Pancreas (tissue), 10 donors: ENCODE measurements around the gene HTR1D. TPM values are rescaled to one million over a fixed set of nuclear protein-coding genes. Genes with fewer than 3 reads are reported as not detected.
A peak's percentile ranks its signal among the peaks of the same experiment; 100 is the strongest.

Experiments used
- ATAC-seq, 4 donors: fragments of 200-7000 bp; cut with Tn5 transposase; one replicate each; pipeline versions ENCODE4 v1.8.0 to v1.9.1; 2020; ENCODE audit warnings: mild to moderate bottlenecking in 4 of 4, moderate library complexity in 4 of 4
- DNase-seq, 6 donors: peaks; one replicate each; pipeline ENCODE4 v3.0.0-alpha.2; 2020
- FAIRE-seq: peaks from 2 replicates; lab custom pipeline; 2012; peaks lifted over from hg19 to GRCh38; lab: Jason Lieb, UNC
- H3K27ac ChIP-seq, 4 donors: fragments of 200-600 bp; sonication (generic); 1 replicate in 3 of 4; 2 replicates in 1 of 4; pipeline versions ENCODE4 v1.5.0 to v1.8.0; 2020
- H3K27me3 ChIP-seq, 4 donors: fragments of 200-600 bp; one replicate each; pipeline ENCODE4 v1.8.0; 2021
- H3K36me3 ChIP-seq, 3 donors: fragments of 200-600 bp; sonication (generic) in 1 of 3; one replicate each; pipeline versions ENCODE4 v1.5.0 to v1.8.0; 2020 to 2021
- H3K4me1 ChIP-seq, 3 donors: fragments of 200-600 bp; one replicate each; pipeline ENCODE4 v1.8.0; 2021
- H3K4me3 ChIP-seq, 4 donors: fragments of 200-600 bp; sonication (generic) in 2 of 4; one replicate each; pipeline versions ENCODE4 v1.5.0 to v1.8.0; 2020 to 2021
- H3K9me3 ChIP-seq, 4 donors: fragments of 200-600 bp; one replicate each; pipeline ENCODE4 v1.8.0; 2021
- WGBS, 2 donors: extraction: QIAGEN DNeasy Blood & Tissue Kit; methylation state at CpG; one replicate each; pipeline ENCODE4 v1.1.7; 2013; 5-methylcytosine and 5-hydroxymethylcytosine counted together
- intact Hi-C, 3 donors: fragments of 100-400 bp; cut with DNase I; formaldehyde crosslinking; loops; one replicate each; pipeline versions ENCODE4 v1.11.1 to v1.14.2; 2022
- polyA plus RNA-seq, 2 donors: library from polyadenylated mRNA; stranded (reverse); fragments of 200-250 nt; gene quantifications; one replicate each; pipeline ENCODE4 v1.2.3, GENCODE V29; 2013
- total RNA-seq, 6 donors: library from RNA; stranded (reverse); fragmentation: NEBNext Ultra II Directional in 4 of 6; extraction: Animal tissue kit (Norgen Biotek cat#: 25700) in 4 of 6; gene quantifications; one replicate each; pipeline versions ENCODE4 v1.2.1 to v1.2.4, GENCODE V29; 2021 to 2023
- TF ChIP-seq, protein P1 (sequence below), 4 donors: fragments of 200-600 bp; sonication (generic) in 3 of 4; IDR thresholded peaks; one replicate each; pipeline versions ENCODE4 v1.5.0 to v1.8.0; 2021; ENCODE audit warnings: antibody characterized with exemption in 4 of 4
- donor health status: healthy with polysubstance abuse.
- donor health status: DM: no; HTN: no; CAD: no; lungs with moderate emphysema.
- donor health status: DM: no; HTN: no; CAD: no.
- donor health status: control.
- donor health status: control.
- donor health status: Bipolar disorder and iron deficiency.
- donor health status: DM: yes; HTN: yes; CAD: no.
- donor health status: DM: no; HTN: no; CAD: no.
- donor health status: DM: no; HTN: no; CAD: no.
- donor health status: DM: yes; HTN: yes; CAD: no.

HTR1D gene
- total and polyA plus RNA-seq, 8 donors: 0.06 to 0.23 (median 0.17) TPM; not detected in 2

GRCh38 chr1:23178414-23178813, 38.9 kb downstream of the HTR1D start:
- Histone ChIP-seq H3K27ac (peak overlapping the region in 1 of 4 donors; percentile 42), H3K27me3 (peaks cover 0 to 7% (median 0%) of the 10 kb centered on the region in 4 donors), H3K4me1 (no peaks in the 10 kb centered on the region), H3K36me3 (no peaks in the 10 kb centered on the region), H3K4me3 (peak overlapping the region in 1 of 4 donors; percentile 36), H3K9me3 (no peaks in the 10 kb centered on the region)
- intact Hi-C loops: no loop called here
- DNase-seq (no peak), ATAC-seq (no peak), FAIRE-seq (no peak)
- TF ChIP-seq, protein P1, sequence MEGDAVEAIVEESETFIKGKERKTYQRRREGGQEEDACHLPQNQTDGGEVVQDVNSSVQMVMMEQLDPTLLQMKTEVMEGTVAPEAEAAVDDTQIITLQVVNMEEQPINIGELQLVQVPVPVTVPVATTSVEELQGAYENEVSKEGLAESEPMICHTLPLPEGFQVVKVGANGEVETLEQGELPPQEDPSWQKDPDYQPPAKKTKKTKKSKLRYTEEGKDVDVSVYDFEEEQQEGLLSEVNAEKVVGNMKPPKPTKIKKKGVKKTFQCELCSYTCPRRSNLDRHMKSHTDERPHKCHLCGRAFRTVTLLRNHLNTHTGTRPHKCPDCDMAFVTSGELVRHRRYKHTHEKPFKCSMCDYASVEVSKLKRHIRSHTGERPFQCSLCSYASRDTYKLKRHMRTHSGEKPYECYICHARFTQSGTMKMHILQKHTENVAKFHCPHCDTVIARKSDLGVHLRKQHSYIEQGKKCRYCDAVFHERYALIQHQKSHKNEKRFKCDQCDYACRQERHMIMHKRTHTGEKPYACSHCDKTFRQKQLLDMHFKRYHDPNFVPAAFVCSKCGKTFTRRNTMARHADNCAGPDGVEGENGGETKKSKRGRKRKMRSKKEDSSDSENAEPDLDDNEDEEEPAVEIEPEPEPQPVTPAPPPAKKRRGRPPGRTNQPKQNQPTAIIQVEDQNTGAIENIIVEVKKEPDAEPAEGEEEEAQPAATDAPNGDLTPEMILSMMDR (IDR thresholded peaks at IDR 0.05): no peak
- 82 to 87% methylated on average over 6 of the region's 6 CpGs for WGBS, 2 donors

DNA sequence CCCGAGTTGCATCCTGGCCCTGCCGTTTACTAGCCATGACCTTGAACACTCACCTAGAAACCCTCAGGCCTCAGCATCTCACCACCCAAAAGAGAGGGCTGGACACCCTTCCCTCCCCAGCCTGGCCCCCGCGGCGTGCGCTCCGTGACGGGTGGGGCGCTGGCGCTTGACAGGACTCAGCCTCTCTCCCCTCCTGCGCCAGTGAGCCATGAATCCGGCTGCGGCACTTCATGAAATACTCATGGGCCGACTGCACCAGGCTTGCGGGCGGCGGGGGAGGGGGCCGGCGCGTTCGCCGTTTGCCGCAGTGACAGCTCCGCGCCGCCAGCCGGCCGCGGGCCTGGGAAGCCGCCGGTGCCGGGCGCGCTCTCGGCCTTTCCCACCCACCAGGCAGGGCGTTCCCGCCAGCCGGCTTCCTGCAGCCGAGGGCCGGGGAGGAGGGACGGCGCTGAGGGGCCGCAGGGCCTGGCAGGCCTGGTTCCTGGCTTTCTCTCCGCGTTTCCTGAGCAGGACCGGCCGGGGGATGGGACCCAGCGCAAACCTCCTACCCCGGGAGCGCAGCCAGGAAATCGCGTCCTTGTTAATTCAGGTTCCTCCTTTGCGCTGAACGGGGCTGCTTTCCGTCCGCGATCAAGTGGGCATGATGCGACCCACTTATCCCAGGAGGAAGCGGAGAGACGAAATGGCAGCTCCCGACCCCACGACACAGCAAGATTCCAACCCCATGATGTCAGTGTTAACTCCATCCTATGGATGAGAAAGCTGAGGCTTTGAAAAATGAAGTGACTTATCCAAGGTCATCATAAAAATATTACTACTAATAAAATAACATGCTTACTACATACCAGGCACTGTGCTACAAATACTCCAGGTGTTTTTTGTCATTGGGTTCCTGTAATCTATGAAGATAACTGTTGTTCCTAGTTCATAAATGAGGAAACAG, 39.6 kb downstream of the HTR1D start:
- H3K27ac ChIP-seq: peak overlapping the region; percentile 17 to 48 (median 42)
- FAIRE-seq (no peak), ATAC-seq (peak; percentile 82 to 93 (median 92)), DNase-seq (peak; percentile 52 to 85 (median 64))
- H3K36me3 ChIP-seq: no peaks in the 10 kb centered on the region
- no peaks in the 10 kb centered on the region for H3K9me3 ChIP-seq
- H3K4me3 ChIP-seq: peak overlapping the region; percentile 27 to 56 (median 40)
- peaks cover 0 to 7% (median 0%) of the 10 kb centered on the region in 4 donors for H3K27me3 ChIP-seq
- H3K4me1 ChIP-seq: no peaks in the 10 kb centered on the region
- TF ChIP-seq, protein P1 (IDR thresholded peaks at IDR 0.05): no peak
- 1 to 2% methylated on average over 57 to 62 of the region's 62 CpGs for WGBS, 2 donors
- intact Hi-C loops: no loop called here

DNA sequence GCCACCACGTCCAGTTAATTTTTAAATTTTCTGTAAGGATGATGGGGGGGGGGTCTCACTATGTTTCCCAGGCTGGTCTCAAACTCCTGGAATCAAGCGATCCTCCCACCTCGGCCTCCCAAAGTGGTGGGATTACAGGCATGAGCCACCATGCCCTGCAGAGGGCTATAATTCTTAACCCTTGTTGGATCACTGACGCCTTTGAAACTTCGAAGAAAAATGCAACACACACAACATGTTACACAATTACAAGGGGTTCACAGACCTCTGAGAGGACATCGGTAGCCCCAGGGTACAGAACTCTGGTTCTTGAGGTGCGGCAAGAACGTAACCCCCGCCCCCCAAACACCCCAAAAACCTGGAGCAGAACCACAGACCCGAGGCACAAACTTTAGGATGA, 40.3 kb downstream of the HTR1D start:
- no peaks in the 10 kb centered on the region for H3K9me3 ChIP-seq
- WGBS, 2 donors: 61 to 63% methylated on average over 10 of the region's 10 CpGs
- H3K27me3 ChIP-seq: peaks cover 0 to 7% (median 0%) of the 10 kb centered on the region in 4 donors
- no peak for ATAC-seq
- no peaks in the 10 kb centered on the region for H3K36me3 ChIP-seq
- H3K4me1 ChIP-seq: no peaks in the 10 kb centered on the region
- peak overlapping the region in 3 of 4 donors; percentile 36 to 56 (median 45) for H3K4me3 ChIP-seq
- intact Hi-C loops: no loop called here
- DNase-seq: no peak
- H3K27ac ChIP-seq: peak overlapping the region in 3 of 4 donors; percentile 42 to 48 (median 43)
- TF ChIP-seq, protein P1 (IDR thresholded peaks at IDR 0.05): no peak
- FAIRE-seq: no peak

- ATAC-seq: no peak
- H3K27ac ChIP-seq: no peak overlapping the region
- no peak overlapping the region for H3K4me3 ChIP-seq
- intact Hi-C loops: no loop called here
- TF ChIP-seq, protein P1 (IDR thresholded peaks at IDR 0.05): no peak
- no peak for FAIRE-seq
- no peaks in the 10 kb centered on the region for H3K27me3 ChIP-seq
- H3K4me1 ChIP-seq: no peaks in the 10 kb centered on the region
- no peaks in the 10 kb centered on the region for H3K9me3 ChIP-seq
- 21 to 27% methylated on average over 1 of the region's 1 CpG for WGBS, 2 donors
- H3K36me3 ChIP-seq: no peaks in the 10 kb centered on the region
- no peak for DNase-seq
Observed at GRCh38 chr1:23174426-23175110, 42.7 kb downstream of the HTR1D start.
